ENCODE measurements around the gene CTCFL.

CTCFL gene

GRCh38 chr20:57478176-57478575, 46.8 kb downstream of the CTCFL start:
- no peak overlapping the region for H3K4ac ChIP-seq (ENCODE audit: low read length)
- H4K91ac ChIP-seq (ENCODE audit: low read depth, low read length, poor library complexity) = no peak overlapping the region
- no peaks in the 10 kb centered on the region for H3K36me3 ChIP-seq (replicated peaks in 1 of 2; ENCODE audit: control insufficient read depth in 2 of 2, insufficient read depth in 2 of 2, low read length in 2 of 2)
- H3K4me3 ChIP-seq (ENCODE audit: low read length in 2 of 2) = no peak overlapping the region
- no peaks in the 10 kb centered on the region for H3K79me1 ChIP-seq (ENCODE audit: low read depth, low read length)
- no peak overlapping the region for H3K4me2 ChIP-seq (ENCODE audit: insufficient read depth, low read length, poor library complexity, severe bottlenecking)
- no peak overlapping the region for H3K27ac ChIP-seq (replicated peaks; ENCODE audit: low read length)
- peaks cover 12 to 16% of the 10 kb centered on the region in 2 donors for H3K4me1 ChIP-seq (ENCODE audit: control insufficient read depth in 2 of 2, insufficient read depth in 1 of 2, low read depth in 1 of 2, low read length in 2 of 2)
- H4K8ac ChIP-seq (ENCODE audit: low read depth, low read length) = no peak overlapping the region
- no peak for DNase-seq (ENCODE audit: low spot score)
- no peak overlapping the region for H3K18ac ChIP-seq (ENCODE audit: low read length)
- H3K9ac ChIP-seq (ENCODE audit: low read depth, low read length, poor library complexity) = no peak overlapping the region
- H3K9me3 ChIP-seq (replicated peaks in 1 of 2; ENCODE audit: control insufficient read depth in 2 of 2, insufficient read depth in 1 of 2, low read depth in 1 of 2, low read length in 2 of 2) = no peaks in the 10 kb centered on the region
- H2AFZ ChIP-seq (ENCODE audit: low read length) = no peak overlapping the region
- no peak overlapping the region for H2BK5ac ChIP-seq (ENCODE audit: low read length)
- H2BK15ac ChIP-seq (ENCODE audit: low read length) = no peak overlapping the region
- no peak overlapping the region for H3K23ac ChIP-seq (ENCODE audit: low read depth, low read length, poor library complexity)
- no peak overlapping the region for H2BK12ac ChIP-seq (ENCODE audit: low read length)
- no peaks in the 10 kb centered on the region for H3K27me3 ChIP-seq (ENCODE audit: control insufficient read depth in 3 of 3, insufficient read depth in 3 of 3, low read depth in 1 of 3, low read length in 3 of 3)
- H2BK120ac ChIP-seq (ENCODE audit: low read depth, low read length) = no peak overlapping the region
- no peak overlapping the region for H3K14ac ChIP-seq (ENCODE audit: low read length)
- no peak overlapping the region for H2AK5ac ChIP-seq (ENCODE audit: low read depth, low read length)
- WGBS, 2 donors (ENCODE audit: extremely low coverage in 2 of 2, insufficient read length in 2 of 2, insufficient replicate concordance in 1 of 2) = no CpG with 5 or more reads among the region's 9 CpGs

GRCh38 chr20:57476641-57477461, 48.1 kb downstream of the CTCFL start:
- no peaks in the 10 kb centered on the region for H3K27me3 ChIP-seq (ENCODE audit: control insufficient read depth in 3 of 3, insufficient read depth in 3 of 3, low read depth in 1 of 3, low read length in 3 of 3)

GRCh38 chr20:57476084-57476526, 48.8 kb downstream of the CTCFL start:
- H3K23ac ChIP-seq (ENCODE audit: low read depth, low read length, poor library complexity) = no peak overlapping the region
- no peak overlapping the region for H3K4ac ChIP-seq (ENCODE audit: low read length)

More at GRCh38 chr20:57476641-57477461, 48.1 kb downstream of the CTCFL start:
- Histone ChIP-seq H2AK5ac (ENCODE audit: low read depth, low read length) (peak overlapping the region; percentile 30), H2BK5ac (ENCODE audit: low read length) (peak overlapping the region; percentile 87), H2BK15ac (ENCODE audit: low read length) (no peak overlapping the region), H2BK120ac (ENCODE audit: low read depth, low read length) (no peak overlapping the region), H3K4me2 (ENCODE audit: insufficient read depth, low read length, poor library complexity, severe bottlenecking) (no peak overlapping the region), H3K4me1 (ENCODE audit: control insufficient read depth in 2 of 2, insufficient read depth in 1 of 2, low read depth in 1 of 2, low read length in 2 of 2) (peaks cover 9 to 17% of the 10 kb centered on the region in 2 donors), H3K14ac (ENCODE audit: low read length) (no peak overlapping the region), H3K4ac (ENCODE audit: low read length) (no peak overlapping the region), H3K27ac (replicated peaks; ENCODE audit: low read length) (no peak overlapping the region), H3K9me3 (replicated peaks in 1 of 2; ENCODE audit: control insufficient read depth in 2 of 2, insufficient read depth in 1 of 2, low read depth in 1 of 2, low read length in 2 of 2) (no peaks in the 10 kb centered on the region), H3K23ac (ENCODE audit: low read depth, low read length, poor library complexity) (no peak overlapping the region), H3K4me3 (ENCODE audit: low read length in 2 of 2) (no peak overlapping the region), H3K79me1 (ENCODE audit: low read depth, low read length) (no peaks in the 10 kb centered on the region), H4K91ac (ENCODE audit: low read depth, low read length, poor library complexity) (no peak overlapping the region), H3K36me3 (replicated peaks in 1 of 2; ENCODE audit: control insufficient read depth in 2 of 2, insufficient read depth in 2 of 2, low read length in 2 of 2) (no peaks in the 10 kb centered on the region), H3K18ac (ENCODE audit: low read length) (no peak overlapping the region), H2AFZ (ENCODE audit: low read length) (no peak overlapping the region), H4K8ac (ENCODE audit: low read depth, low read length) (no peak overlapping the region), H2BK12ac (ENCODE audit: low read length) (no peak overlapping the region), H3K9ac (ENCODE audit: low read depth, low read length, poor library complexity) (no peak overlapping the region)
- WGBS, 2 donors (ENCODE audit: extremely low coverage in 2 of 2, insufficient read length in 2 of 2, insufficient replicate concordance in 1 of 2) = no CpG with 5 or more reads among the region's 17 CpGs
- DNase-seq (ENCODE audit: low spot score) = no peak

GRCh38 chr20:57475388-57476083, 49.4 kb downstream of the CTCFL start:
- no CpG with 5 or more reads among the region's 8 CpGs for WGBS, 2 donors (ENCODE audit: extremely low coverage in 2 of 2, insufficient read length in 2 of 2, insufficient replicate concordance in 1 of 2)
- Histone ChIP-seq H3K9ac (ENCODE audit: low read depth, low read length, poor library complexity) (no peak overlapping the region), H2AFZ (ENCODE audit: low read length) (no peak overlapping the region), H3K23ac (ENCODE audit: low read depth, low read length, poor library complexity) (no peak overlapping the region), H3K4ac (ENCODE audit: low read length) (no peak overlapping the region), H3K36me3 (replicated peaks in 1 of 2; ENCODE audit: control insufficient read depth in 2 of 2, insufficient read depth in 2 of 2, low read length in 2 of 2) (no peaks in the 10 kb centered on the region), H3K27ac (replicated peaks; ENCODE audit: low read length) (no peak overlapping the region), H3K4me2 (ENCODE audit: insufficient read depth, low read length, poor library complexity, severe bottlenecking) (no peak overlapping the region), H3K14ac (ENCODE audit: low read length) (no peak overlapping the region), H2BK120ac (ENCODE audit: low read depth, low read length) (no peak overlapping the region), H4K8ac (ENCODE audit: low read depth, low read length) (no peak overlapping the region), H2AK5ac (ENCODE audit: low read depth, low read length) (no peak overlapping the region), H4K91ac (ENCODE audit: low read depth, low read length, poor library complexity) (no peak overlapping the region), H2BK5ac (ENCODE audit: low read length) (no peak overlapping the region), H3K79me1 (ENCODE audit: low read depth, low read length) (no peaks in the 10 kb centered on the region), H3K4me1 (ENCODE audit: control insufficient read depth in 2 of 2, insufficient read depth in 1 of 2, low read depth in 1 of 2, low read length in 2 of 2) (peaks cover 12 to 15% of the 10 kb centered on the region in 2 donors), H2BK12ac (ENCODE audit: low read length) (no peak overlapping the region), H2BK15ac (ENCODE audit: low read length) (no peak overlapping the region), H3K9me3 (replicated peaks in 1 of 2; ENCODE audit: control insufficient read depth in 2 of 2, insufficient read depth in 1 of 2, low read depth in 1 of 2, low read length in 2 of 2) (no peaks in the 10 kb centered on the region), H3K27me3 (ENCODE audit: control insufficient read depth in 3 of 3, insufficient read depth in 3 of 3, low read depth in 1 of 3, low read length in 3 of 3) (peaks cover 0 to 3% (median 0%) of the 10 kb centered on the region in 3 experiments), H3K18ac (ENCODE audit: low read length) (no peak overlapping the region), H3K4me3 (ENCODE audit: low read length in 2 of 2) (no peak overlapping the region)
- DNase-seq (ENCODE audit: low spot score) = no peak

More at GRCh38 chr20:57476084-57476526, 48.8 kb downstream of the CTCFL start:
- no peaks in the 10 kb centered on the region for H3K27me3 ChIP-seq (ENCODE audit: control insufficient read depth in 3 of 3, insufficient read depth in 3 of 3, low read depth in 1 of 3, low read length in 3 of 3)
- H4K8ac ChIP-seq (ENCODE audit: low read depth, low read length) = no peak overlapping the region
- no peak overlapping the region for H2BK12ac ChIP-seq (ENCODE audit: low read length)
- no peak overlapping the region for H3K4me3 ChIP-seq (ENCODE audit: low read length in 2 of 2)
- H3K14ac ChIP-seq (ENCODE audit: low read length) = no peak overlapping the region
- H3K18ac ChIP-seq (ENCODE audit: low read length) = no peak overlapping the region
- H3K36me3 ChIP-seq (replicated peaks in 1 of 2; ENCODE audit: control insufficient read depth in 2 of 2, insufficient read depth in 2 of 2, low read length in 2 of 2) = no peaks in the 10 kb centered on the region
- no peak overlapping the region for H3K4me2 ChIP-seq (ENCODE audit: insufficient read depth, low read length, poor library complexity, severe bottlenecking)
- H3K79me1 ChIP-seq (ENCODE audit: low read depth, low read length) = no peaks in the 10 kb centered on the region
- H3K27ac ChIP-seq (replicated peaks; ENCODE audit: low read length) = no peak overlapping the region
- no CpG with 5 or more reads among the region's 6 CpGs for WGBS, 2 donors (ENCODE audit: extremely low coverage in 2 of 2, insufficient read length in 2 of 2, insufficient replicate concordance in 1 of 2)
- H3K9ac ChIP-seq (ENCODE audit: low read depth, low read length, poor library complexity) = no peak overlapping the region
- no peak overlapping the region for H4K91ac ChIP-seq (ENCODE audit: low read depth, low read length, poor library complexity)
- no peak overlapping the region for H2AFZ ChIP-seq (ENCODE audit: low read length)
- H3K4me1 ChIP-seq (ENCODE audit: control insufficient read depth in 2 of 2, insufficient read depth in 1 of 2, low read depth in 1 of 2, low read length in 2 of 2) = peaks cover 11 to 14% of the 10 kb centered on the region in 2 donors
- no peak overlapping the region for H2AK5ac ChIP-seq (ENCODE audit: low read depth, low read length)
- H2BK5ac ChIP-seq (ENCODE audit: low read length) = no peak overlapping the region
- H2BK15ac ChIP-seq (ENCODE audit: low read length) = no peak overlapping the region
- H2BK120ac ChIP-seq (ENCODE audit: low read depth, low read length) = no peak overlapping the region
- H3K9me3 ChIP-seq (replicated peaks in 1 of 2; ENCODE audit: control insufficient read depth in 2 of 2, insufficient read depth in 1 of 2, low read depth in 1 of 2, low read length in 2 of 2) = no peaks in the 10 kb centered on the region
- DNase-seq (ENCODE audit: low spot score) = no peak
